Measurements from ENCODE around the gene MRPS18A.

DNA sequence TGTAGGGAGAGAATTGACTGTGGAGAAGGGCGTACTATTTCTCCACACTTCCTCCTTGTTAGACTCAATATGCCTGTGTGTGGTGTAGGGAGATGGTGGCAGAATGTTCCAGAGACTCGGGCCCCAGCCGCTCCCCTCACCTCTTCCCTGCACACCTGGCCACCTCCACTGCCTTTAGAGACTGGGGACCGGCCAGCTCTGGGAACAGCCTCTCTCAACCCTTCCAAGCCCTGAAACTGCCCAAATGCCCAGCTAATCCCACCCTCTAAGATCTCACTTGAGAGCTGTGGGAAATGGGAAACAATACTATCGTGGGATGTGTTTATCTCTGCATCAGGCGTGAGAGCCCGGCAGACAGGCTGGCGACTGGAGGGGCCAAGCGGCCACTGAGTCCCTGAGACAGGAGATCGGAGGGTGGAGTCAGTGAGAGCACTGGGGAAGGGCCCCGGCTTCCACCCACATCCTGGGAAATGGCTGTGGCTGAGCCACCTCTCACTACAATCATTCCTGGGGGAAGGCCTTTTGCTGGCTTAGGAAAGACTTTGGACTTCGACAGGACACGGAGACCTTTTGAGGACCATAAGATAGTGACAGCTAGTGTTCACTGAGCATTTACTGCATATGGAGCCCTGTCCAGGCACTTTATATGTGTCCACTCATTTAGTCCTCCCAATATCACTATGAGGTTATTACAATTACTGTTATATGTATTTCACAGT is 31.0 kb upstream of the MRPS18A start:
- TF ChIP-seq, protein P1, sequence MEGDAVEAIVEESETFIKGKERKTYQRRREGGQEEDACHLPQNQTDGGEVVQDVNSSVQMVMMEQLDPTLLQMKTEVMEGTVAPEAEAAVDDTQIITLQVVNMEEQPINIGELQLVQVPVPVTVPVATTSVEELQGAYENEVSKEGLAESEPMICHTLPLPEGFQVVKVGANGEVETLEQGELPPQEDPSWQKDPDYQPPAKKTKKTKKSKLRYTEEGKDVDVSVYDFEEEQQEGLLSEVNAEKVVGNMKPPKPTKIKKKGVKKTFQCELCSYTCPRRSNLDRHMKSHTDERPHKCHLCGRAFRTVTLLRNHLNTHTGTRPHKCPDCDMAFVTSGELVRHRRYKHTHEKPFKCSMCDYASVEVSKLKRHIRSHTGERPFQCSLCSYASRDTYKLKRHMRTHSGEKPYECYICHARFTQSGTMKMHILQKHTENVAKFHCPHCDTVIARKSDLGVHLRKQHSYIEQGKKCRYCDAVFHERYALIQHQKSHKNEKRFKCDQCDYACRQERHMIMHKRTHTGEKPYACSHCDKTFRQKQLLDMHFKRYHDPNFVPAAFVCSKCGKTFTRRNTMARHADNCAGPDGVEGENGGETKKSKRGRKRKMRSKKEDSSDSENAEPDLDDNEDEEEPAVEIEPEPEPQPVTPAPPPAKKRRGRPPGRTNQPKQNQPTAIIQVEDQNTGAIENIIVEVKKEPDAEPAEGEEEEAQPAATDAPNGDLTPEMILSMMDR (IDR thresholded peaks at IDR 0.05): no peak
- no peak for TF ChIP-seq POLR2A (IDR thresholded peaks at IDR 0.05)
